Testis (tissue), 2 donors: ENCODE results near the gene KCTD15.

Experiments
- POLR2A ChIP-seq: fragments of 450-650 bp; IDR thresholded peaks from one replicate; pipeline ENCODE4 v1.6.1; 2017; ENCODE audit warnings: antibody characterized with exemption, mild to moderate bottlenecking, moderate library complexity
- TF ChIP-seq, protein P1 (sequence below), 3 experiments: fragments of 450-650 bp in 2 of 3; fragments of 200-600 bp in 1 of 3; sonication (generic) in 1 of 3; IDR thresholded peaks; one replicate each; pipeline ENCODE4 v1.5.1; 2016 to 2019; ENCODE audit warnings: antibody characterized with exemption in 3 of 3, mild to moderate bottlenecking in 2 of 3, moderate library complexity in 1 of 3

DNA sequence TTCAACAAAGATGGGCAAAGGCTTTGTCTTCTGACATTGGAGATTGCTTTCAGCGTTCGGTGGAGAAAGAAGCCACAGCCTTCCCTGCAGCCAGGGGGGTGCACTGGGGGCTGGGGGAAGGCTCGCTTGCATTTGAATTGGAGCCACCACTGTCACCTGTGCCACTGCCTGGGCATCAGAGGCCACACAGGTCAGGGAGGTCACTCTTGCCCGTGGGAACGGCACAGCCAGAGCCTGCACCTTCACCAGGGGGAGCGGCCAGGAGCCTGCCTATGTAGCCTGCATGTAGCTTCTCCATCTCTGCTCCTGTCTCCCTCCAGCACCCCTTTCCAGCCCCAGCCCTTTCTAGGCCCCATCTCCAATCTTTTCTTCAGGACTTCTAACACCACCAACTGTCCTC is 43.7 kb upstream of the KCTD15 start:
- TF ChIP-seq, protein P1, sequence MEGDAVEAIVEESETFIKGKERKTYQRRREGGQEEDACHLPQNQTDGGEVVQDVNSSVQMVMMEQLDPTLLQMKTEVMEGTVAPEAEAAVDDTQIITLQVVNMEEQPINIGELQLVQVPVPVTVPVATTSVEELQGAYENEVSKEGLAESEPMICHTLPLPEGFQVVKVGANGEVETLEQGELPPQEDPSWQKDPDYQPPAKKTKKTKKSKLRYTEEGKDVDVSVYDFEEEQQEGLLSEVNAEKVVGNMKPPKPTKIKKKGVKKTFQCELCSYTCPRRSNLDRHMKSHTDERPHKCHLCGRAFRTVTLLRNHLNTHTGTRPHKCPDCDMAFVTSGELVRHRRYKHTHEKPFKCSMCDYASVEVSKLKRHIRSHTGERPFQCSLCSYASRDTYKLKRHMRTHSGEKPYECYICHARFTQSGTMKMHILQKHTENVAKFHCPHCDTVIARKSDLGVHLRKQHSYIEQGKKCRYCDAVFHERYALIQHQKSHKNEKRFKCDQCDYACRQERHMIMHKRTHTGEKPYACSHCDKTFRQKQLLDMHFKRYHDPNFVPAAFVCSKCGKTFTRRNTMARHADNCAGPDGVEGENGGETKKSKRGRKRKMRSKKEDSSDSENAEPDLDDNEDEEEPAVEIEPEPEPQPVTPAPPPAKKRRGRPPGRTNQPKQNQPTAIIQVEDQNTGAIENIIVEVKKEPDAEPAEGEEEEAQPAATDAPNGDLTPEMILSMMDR (IDR thresholded peaks at IDR 0.05) = no peak
- no peak for TF ChIP-seq POLR2A
